Parathyroid adenoma (tissue), 2 donors: ENCODE data around the gene DCUN1D2.

Experiments
- H2AFZ ChIP-seq: fragments of 300-600 bp; sonication (generic); one replicate; pipeline ENCODE4 v1.7.0; 2017; ENCODE audit warnings: antibody characterized with exemption, mild to moderate bottlenecking
- H3K27ac ChIP-seq: fragments of 300-600 bp; sonication (generic); one replicate; pipeline ENCODE4 v1.7.0; 2017
- H3K27me3 ChIP-seq: fragments of 300-600 bp; sonication (generic); one replicate; pipeline ENCODE4 v1.7.0; 2017; ENCODE audit warnings: low read length; ENCODE audit not compliant: control insufficient read depth, insufficient read depth
- H3K36me3 ChIP-seq: fragments of 300-600 bp; sonication (generic); one replicate; pipeline ENCODE4 v1.7.0; 2017; ENCODE audit warnings: low read length; ENCODE audit not compliant: control insufficient read depth, insufficient read depth
- H3K4me1 ChIP-seq: fragments of 300-600 bp; sonication (generic); one replicate; pipeline ENCODE4 v1.7.0; 2017; ENCODE audit warnings: control low read depth
- H3K4me2 ChIP-seq: fragments of 300-600 bp; sonication (generic); one replicate; pipeline ENCODE4 v1.7.0; 2017; ENCODE audit warnings: low read length
- H3K4me3 ChIP-seq: fragments of 300-600 bp; sonication (generic); one replicate; pipeline ENCODE4 v1.7.0; 2017; ENCODE audit warnings: low read depth, low read length
- H3K79me2 ChIP-seq: fragments of 300-600 bp; sonication (generic); one replicate; pipeline ENCODE4 v1.7.0; 2017; ENCODE audit warnings: control low read depth
- H3K9ac ChIP-seq: fragments of 300-600 bp; sonication (generic); one replicate; pipeline ENCODE4 v1.7.0; 2017; ENCODE audit warnings: mild to moderate bottlenecking
- H3K9me3 ChIP-seq: fragments of 300-600 bp; sonication (generic); one replicate; pipeline ENCODE4 v1.7.0; 2017; ENCODE audit warnings: low read length; ENCODE audit not compliant: control insufficient read depth
- TF ChIP-seq, protein P1 (sequence below): fragments of 300-600 bp; sonication (generic); IDR thresholded peaks from one replicate; pipeline ENCODE4 v1.7.0; 2017; ENCODE audit warnings: antibody characterized with exemption, mild to moderate bottlenecking
- donor health status: primary hyperparathyroidism.

The DCUN1D2 gene

DNA sequence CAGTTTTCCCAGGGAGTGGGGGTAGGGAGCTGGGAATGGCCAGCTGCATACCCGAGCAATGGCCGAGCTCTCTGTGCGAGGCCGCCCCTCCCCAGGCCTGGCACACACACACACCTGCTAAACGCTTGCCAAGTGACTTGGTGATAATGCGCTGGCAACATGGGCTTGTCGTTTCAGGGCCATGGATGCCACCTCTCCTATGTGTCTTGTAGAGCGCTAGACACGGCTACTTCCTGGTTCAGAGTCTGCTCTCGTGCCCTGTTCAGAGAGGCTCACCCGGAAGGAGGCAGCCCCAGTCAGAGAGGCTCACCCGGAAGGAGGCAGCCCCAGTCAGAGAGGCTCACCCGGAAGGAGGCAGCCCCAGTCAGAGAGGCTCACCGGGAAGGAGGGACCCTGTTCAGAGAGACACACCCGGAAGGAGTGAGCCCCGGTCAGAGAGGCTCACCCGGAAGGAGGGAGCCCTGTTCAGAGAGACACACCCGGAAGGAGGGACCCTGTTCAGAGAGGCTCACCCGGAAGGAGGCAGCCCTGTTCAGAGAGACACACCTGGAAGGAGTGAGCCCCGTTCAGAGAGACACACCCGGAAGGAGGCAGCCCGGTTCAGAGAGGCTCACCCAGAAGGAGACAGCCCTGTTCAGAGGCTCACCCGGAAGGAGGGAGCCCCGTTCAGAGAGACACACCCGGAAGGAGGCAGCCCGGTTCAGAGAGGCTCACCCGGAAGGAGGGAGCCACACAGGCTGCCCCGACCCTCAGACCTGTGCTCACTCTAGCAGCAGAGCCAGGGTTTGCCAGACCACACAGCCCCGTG is 41.4 kb downstream of the DCUN1D2 start:
- Histone ChIP-seq H3K9me3 (no peaks in the 10 kb centered on the region), H3K9ac (no peak overlapping the region), H2AFZ (peak overlapping the region; percentile 5), H3K4me2 (no peak overlapping the region), H3K27me3 (no peaks in the 10 kb centered on the region), H3K79me2 (no peaks in the 10 kb centered on the region), H3K36me3 (no peaks in the 10 kb centered on the region), H3K4me1 (no peaks in the 10 kb centered on the region), H3K27ac (no peak overlapping the region), H3K4me3 (no peak overlapping the region)
- TF ChIP-seq, protein P1, sequence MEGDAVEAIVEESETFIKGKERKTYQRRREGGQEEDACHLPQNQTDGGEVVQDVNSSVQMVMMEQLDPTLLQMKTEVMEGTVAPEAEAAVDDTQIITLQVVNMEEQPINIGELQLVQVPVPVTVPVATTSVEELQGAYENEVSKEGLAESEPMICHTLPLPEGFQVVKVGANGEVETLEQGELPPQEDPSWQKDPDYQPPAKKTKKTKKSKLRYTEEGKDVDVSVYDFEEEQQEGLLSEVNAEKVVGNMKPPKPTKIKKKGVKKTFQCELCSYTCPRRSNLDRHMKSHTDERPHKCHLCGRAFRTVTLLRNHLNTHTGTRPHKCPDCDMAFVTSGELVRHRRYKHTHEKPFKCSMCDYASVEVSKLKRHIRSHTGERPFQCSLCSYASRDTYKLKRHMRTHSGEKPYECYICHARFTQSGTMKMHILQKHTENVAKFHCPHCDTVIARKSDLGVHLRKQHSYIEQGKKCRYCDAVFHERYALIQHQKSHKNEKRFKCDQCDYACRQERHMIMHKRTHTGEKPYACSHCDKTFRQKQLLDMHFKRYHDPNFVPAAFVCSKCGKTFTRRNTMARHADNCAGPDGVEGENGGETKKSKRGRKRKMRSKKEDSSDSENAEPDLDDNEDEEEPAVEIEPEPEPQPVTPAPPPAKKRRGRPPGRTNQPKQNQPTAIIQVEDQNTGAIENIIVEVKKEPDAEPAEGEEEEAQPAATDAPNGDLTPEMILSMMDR, result no peak

DNA sequence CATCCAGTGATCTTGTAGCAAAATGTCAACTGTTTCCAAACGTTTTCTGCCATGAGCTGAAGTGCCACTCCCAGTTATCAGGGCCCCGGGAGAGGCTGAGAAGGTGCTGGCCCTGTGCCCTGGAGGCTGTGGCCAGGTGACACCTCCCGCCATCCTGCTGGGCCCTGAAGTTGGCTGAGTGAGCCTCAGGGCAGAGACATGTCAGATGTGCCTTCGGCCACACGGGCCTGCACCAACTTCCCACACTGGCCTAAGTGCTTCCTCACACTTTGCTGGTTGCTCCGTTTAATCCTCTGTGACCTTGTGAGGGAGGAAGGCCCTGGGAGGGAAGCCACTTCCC is 42.0 kb downstream of the DCUN1D2 start:
- Histone ChIP-seq H3K36me3 (no peaks in the 10 kb centered on the region), H2AFZ (no peak overlapping the region), H3K4me3 (no peak overlapping the region), H3K9ac (no peak overlapping the region), H3K79me2 (no peaks in the 10 kb centered on the region), H3K27ac (no peak overlapping the region), H3K27me3 (no peaks in the 10 kb centered on the region), H3K4me2 (no peak overlapping the region), H3K9me3 (no peaks in the 10 kb centered on the region), H3K4me1 (no peaks in the 10 kb centered on the region)
- TF ChIP-seq, protein P1, result no peak

DNA sequence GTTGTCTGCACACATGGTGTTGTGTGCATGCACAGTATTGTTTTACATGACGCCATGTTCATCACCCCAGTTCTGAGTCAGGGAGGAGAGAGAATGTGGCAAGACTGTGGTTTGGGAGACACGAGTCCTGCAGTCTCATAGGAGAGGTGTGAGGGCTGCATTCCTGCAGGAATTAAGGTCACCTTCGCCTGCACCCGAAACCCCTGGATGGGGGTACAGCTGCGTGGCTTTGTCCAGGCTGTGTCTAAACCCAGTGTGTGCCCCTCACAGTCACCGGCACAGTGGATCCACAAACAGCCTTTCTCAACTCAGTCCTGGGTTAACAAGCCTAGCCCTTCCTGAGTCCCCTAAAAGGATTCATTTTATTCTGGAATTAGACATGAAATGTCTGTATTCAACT is 42.9 kb downstream of the DCUN1D2 start:
- H3K36me3 ChIP-seq, result no peaks in the 10 kb centered on the region
- no peak overlapping the region for H2AFZ ChIP-seq
- H3K4me3 ChIP-seq, result no peak overlapping the region
- no peaks in the 10 kb centered on the region for H3K9me3 ChIP-seq
- H3K79me2 ChIP-seq, result no peaks in the 10 kb centered on the region
- no peak overlapping the region for H3K4me2 ChIP-seq
- H3K4me1 ChIP-seq, result no peaks in the 10 kb centered on the region
- H3K27ac ChIP-seq, result no peak overlapping the region
- H3K9ac ChIP-seq, result no peak overlapping the region
- TF ChIP-seq, protein P1, result no peak
- H3K27me3 ChIP-seq, result no peaks in the 10 kb centered on the region

DNA sequence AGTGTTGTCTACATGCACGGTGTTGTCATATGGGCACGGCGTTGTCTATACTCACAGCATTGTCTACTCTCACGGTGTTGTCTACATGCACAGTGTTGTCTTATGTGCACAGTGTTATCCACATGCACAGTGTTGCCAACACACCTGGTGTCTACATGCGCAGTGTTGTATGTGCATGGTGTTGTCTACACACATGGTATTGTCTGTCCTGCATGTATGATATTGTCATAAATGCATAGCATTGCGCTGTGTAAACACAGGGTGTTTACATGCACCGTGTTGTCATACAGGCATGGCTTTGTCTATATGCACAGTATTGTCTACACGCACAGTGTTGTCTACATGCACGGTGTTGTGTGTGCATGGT is 44.0 kb downstream of the DCUN1D2 start:
- H2AFZ ChIP-seq, result no peak overlapping the region
- H3K79me2 ChIP-seq, result no peaks in the 10 kb centered on the region
- H3K36me3 ChIP-seq, result no peaks in the 10 kb centered on the region
- H3K9me3 ChIP-seq, result no peaks in the 10 kb centered on the region
- H3K27me3 ChIP-seq, result no peaks in the 10 kb centered on the region
- H3K9ac ChIP-seq, result no peak overlapping the region
- no peaks in the 10 kb centered on the region for H3K4me1 ChIP-seq
- H3K4me2 ChIP-seq, result no peak overlapping the region
- TF ChIP-seq, protein P1, result no peak
- H3K27ac ChIP-seq, result no peak overlapping the region
- no peak overlapping the region for H3K4me3 ChIP-seq

DNA sequence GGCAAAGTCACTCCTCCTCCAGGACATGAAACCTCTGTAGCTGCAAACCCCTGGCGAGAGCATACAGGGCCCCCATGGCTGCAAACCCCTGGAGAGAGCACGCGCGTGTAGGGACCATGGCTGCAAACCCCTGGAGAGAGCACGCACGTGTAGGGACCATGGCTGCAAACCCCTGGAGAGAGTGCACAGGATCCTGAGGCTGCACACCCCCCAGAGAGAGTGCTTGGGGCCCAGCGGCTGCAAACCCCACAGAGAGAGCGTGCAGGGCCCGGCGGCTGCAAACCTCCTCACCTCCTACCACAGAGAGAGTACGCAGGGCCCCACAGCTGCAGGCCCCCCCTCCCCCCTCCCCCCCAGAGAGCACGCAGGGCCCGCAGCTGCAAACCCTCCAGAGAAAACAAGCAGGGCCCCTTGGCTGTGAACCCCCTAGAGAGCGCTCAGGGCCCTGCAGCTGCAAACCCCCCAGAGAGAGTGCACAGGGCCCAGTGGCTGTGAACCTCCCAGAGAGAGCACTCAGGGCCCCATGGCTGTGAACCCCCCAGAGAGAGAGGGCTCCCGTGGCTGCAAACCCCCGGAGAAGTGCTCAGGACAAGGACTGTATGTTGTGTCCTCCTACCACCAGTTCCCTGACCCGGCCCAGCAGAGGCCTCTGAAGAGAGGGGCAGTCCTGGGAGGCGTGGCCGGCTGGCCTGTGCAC is 44.6 kb downstream of the DCUN1D2 start:
- no peak overlapping the region for H3K4me3 ChIP-seq
- no peaks in the 10 kb centered on the region for H3K27me3 ChIP-seq
- no peaks in the 10 kb centered on the region for H3K79me2 ChIP-seq
- no peak overlapping the region for H2AFZ ChIP-seq
- H3K36me3 ChIP-seq, result no peaks in the 10 kb centered on the region
- H3K9ac ChIP-seq, result no peak overlapping the region
- TF ChIP-seq, protein P1, result no peak
- H3K9me3 ChIP-seq, result no peaks in the 10 kb centered on the region
- no peak overlapping the region for H3K4me2 ChIP-seq
- no peaks in the 10 kb centered on the region for H3K4me1 ChIP-seq
- no peak overlapping the region for H3K27ac ChIP-seq
